ENCODE results near the gene MCRS1. TPM values are rescaled to one million over a fixed set of nuclear protein-coding genes. Genes with fewer than 3 reads are reported as not detected.
"Not testable (repeated sequence)": the region's sequence is repeated elsewhere in the genome, so short reads cannot be mapped to it uniquely, and the experiment has no call there.

Gene MCRS1
- total and polyA plus RNA-seq, 4 donors, result 35.6 to 55.8 (median 49.0) TPM

DNA sequence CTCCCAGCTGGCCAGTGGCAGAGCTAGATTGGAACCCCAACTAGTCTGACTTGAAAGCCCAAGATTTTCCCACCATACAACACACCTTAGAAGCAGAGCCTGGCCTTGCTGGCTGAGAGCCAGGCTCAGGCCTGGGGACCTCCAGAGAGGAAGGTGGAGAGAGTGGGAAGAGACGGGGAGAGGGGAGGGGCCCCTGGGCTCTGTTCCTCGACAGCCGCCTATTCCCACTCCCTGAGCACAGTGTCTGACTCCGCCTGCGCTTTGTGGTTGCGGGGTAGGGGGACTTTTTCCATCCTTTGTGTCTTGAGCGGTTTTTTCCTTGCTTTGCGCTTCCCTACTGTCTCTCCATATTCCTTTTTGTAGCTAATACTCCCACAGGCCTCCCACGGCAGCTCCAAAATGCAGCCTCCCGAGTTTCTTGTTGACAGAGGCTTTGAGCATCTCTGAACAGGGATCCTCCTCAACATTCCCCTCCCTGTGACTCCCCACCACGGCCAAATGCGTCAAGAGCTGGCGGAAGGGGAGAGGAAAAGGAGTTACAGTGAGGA lies 33.1 kb downstream of the MCRS1 start:
- Histone ChIP-seq H3K9me3 (ENCODE audit: control insufficient read depth in 4 of 4, insufficient read depth in 3 of 4, low read length in 3 of 4) (no peaks in the 10 kb centered on the region), H3K4me3 (no peak overlapping the region), H3K27me3 (ENCODE audit: control insufficient read depth in 3 of 3, insufficient read depth in 3 of 3, low read length in 2 of 3) (peaks cover 0 to 40% (median 27%) of the 10 kb centered on the region in 3 donors), H3K27ac (ENCODE audit: low read depth in 1 of 2, low read length in 1 of 2) (no peak overlapping the region), H3K4me1 (ENCODE audit: control insufficient read depth in 5 of 5, insufficient read depth in 5 of 5, low read length in 5 of 5) (peaks cover 0 to 18% (median 2%) of the 10 kb centered on the region in 5 donors), H3K36me3 (ENCODE audit: control insufficient read depth in 4 of 4, insufficient read depth in 4 of 4, low read length in 4 of 4) (no peaks in the 10 kb centered on the region), H3K9ac (ENCODE audit: insufficient read depth in 1 of 2, low read length in 2 of 2) (no peak overlapping the region)
- 75 to 81% methylated on average over 13 of the region's 13 CpGs for WGBS, 2 donors
- TF ChIP-seq, protein P1, sequence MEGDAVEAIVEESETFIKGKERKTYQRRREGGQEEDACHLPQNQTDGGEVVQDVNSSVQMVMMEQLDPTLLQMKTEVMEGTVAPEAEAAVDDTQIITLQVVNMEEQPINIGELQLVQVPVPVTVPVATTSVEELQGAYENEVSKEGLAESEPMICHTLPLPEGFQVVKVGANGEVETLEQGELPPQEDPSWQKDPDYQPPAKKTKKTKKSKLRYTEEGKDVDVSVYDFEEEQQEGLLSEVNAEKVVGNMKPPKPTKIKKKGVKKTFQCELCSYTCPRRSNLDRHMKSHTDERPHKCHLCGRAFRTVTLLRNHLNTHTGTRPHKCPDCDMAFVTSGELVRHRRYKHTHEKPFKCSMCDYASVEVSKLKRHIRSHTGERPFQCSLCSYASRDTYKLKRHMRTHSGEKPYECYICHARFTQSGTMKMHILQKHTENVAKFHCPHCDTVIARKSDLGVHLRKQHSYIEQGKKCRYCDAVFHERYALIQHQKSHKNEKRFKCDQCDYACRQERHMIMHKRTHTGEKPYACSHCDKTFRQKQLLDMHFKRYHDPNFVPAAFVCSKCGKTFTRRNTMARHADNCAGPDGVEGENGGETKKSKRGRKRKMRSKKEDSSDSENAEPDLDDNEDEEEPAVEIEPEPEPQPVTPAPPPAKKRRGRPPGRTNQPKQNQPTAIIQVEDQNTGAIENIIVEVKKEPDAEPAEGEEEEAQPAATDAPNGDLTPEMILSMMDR (IDR thresholded peaks at IDR 0.05; ENCODE audit: control extremely low read depth, extremely low read depth), result no peak
- ATAC-seq (ENCODE audit: insufficient read depth, low FRiP score), result no peak
- DNase-seq, result no peak

DNA sequence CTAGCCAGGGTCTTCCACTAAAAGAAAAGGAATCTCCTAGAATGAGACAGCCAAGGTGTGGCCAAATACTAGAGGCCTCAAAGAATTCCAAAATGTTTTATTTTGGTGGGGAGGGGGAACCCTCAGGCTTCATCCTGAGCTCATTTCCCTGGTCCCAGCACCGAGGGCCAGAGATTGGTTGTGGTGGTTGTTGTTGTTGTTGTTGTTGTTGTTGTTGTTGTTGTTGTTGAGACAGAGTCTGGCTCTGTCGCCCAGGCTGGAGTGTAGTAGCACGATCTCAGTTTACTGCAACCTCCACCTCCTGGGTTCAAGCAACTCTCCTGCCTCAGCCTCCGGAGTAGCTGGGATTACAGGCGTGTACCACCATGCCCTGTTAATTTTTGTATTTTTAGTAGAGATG lies 33.8 kb downstream of the MCRS1 start:
- H3K4me1 ChIP-seq (ENCODE audit: control insufficient read depth in 5 of 5, insufficient read depth in 5 of 5, low read length in 5 of 5), result peaks cover 0 to 12% (median 2%) of the 10 kb centered on the region in 5 donors
- H3K27me3 ChIP-seq (ENCODE audit: control insufficient read depth in 3 of 3, insufficient read depth in 3 of 3, low read length in 2 of 3), result peaks cover 0 to 35% (median 23%) of the 10 kb centered on the region in 3 donors
- not testable (repeated sequence) for ATAC-seq (ENCODE audit: insufficient read depth, low FRiP score); DNase-seq; H3K36me3 ChIP-seq (ENCODE audit: control insufficient read depth in 4 of 4, insufficient read depth in 4 of 4, low read length in 4 of 4); H3K9ac ChIP-seq (ENCODE audit: insufficient read depth in 1 of 2, low read length in 2 of 2); H3K27ac ChIP-seq (ENCODE audit: low read depth in 1 of 2, low read length in 1 of 2); H3K9me3 ChIP-seq (ENCODE audit: control insufficient read depth in 4 of 4, insufficient read depth in 3 of 4, low read length in 3 of 4); H3K4me3 ChIP-seq
- WGBS, 2 donors, result 80 to 95% methylated on average over 5 of the region's 5 CpGs

DNA sequence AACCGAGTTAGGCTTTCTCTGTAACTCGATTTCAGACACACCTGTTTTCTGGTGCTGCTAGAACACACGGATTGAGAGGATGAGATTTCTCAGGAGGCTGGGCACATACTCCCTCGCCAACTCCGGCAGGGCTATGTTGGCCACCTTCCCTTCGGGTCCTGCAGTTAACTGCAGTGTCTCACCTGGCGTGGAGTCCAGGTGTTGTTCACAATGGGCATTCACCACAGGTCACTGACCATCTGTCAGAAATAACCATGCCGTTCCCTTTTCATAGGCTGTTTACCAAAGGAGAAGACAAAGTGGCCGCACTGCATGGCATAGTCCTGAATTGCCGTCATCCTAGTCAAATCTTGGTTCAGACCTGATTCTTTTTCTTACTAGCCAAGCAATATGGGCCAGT lies 34.6 kb downstream of the MCRS1 start:
- TF ChIP-seq, protein P1 (IDR thresholded peaks at IDR 0.05; ENCODE audit: control extremely low read depth, extremely low read depth), result no peak
- 93 to 96% methylated on average over 10 of the region's 10 CpGs for WGBS, 2 donors
- DNase-seq (no peak), ATAC-seq (ENCODE audit: insufficient read depth, low FRiP score) (no peak)
- H3K9ac ChIP-seq (ENCODE audit: insufficient read depth in 1 of 2, low read length in 2 of 2), result no peak overlapping the region
- peaks cover 0 to 5% (median 0%) of the 10 kb centered on the region in 4 donors for H3K36me3 ChIP-seq (ENCODE audit: control insufficient read depth in 4 of 4, insufficient read depth in 4 of 4, low read length in 4 of 4)
- no peaks in the 10 kb centered on the region for H3K9me3 ChIP-seq (ENCODE audit: control insufficient read depth in 4 of 4, insufficient read depth in 3 of 4, low read length in 3 of 4)
- H3K27ac ChIP-seq (ENCODE audit: low read depth in 1 of 2, low read length in 1 of 2), result no peak overlapping the region
- H3K4me1 ChIP-seq (ENCODE audit: control insufficient read depth in 5 of 5, insufficient read depth in 5 of 5, low read length in 5 of 5), result peaks cover 0 to 11% (median 2%) of the 10 kb centered on the region in 5 donors
- H3K27me3 ChIP-seq (ENCODE audit: control insufficient read depth in 3 of 3, insufficient read depth in 3 of 3, low read length in 2 of 3), result peaks cover 0 to 32% (median 22%) of the 10 kb centered on the region in 3 donors
- H3K4me3 ChIP-seq, result no peak overlapping the region

DNA sequence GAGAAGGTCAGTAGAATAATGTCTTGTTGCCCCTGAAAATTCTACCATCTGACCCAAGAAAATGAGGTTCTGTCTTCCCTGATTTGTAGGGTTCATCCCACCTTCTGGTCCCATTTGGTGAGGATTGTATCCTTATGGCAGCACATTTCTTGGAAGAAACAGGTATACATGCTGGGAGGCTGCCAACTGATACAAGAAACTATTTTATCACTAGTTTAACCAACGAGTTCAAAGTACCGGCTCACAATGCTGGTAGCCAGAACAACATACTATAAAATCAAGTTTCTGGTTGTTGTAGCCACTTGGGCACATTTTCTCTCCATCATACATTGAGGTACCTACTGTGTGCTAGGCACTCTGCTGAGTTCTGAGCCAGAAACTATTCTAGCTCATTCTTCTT lies 36.2 kb downstream of the MCRS1 start:
- Histone ChIP-seq H3K4me3 (no peak overlapping the region), H3K27ac (ENCODE audit: low read depth in 1 of 2, low read length in 1 of 2) (no peak overlapping the region), H3K27me3 (ENCODE audit: control insufficient read depth in 3 of 3, insufficient read depth in 3 of 3, low read length in 2 of 3) (peaks cover 0 to 18% (median 8%) of the 10 kb centered on the region in 3 donors), H3K4me1 (ENCODE audit: control insufficient read depth in 5 of 5, insufficient read depth in 5 of 5, low read length in 5 of 5) (no peaks in the 10 kb centered on the region), H3K9ac (ENCODE audit: insufficient read depth in 1 of 2, low read length in 2 of 2) (no peak overlapping the region), H3K36me3 (ENCODE audit: control insufficient read depth in 4 of 4, insufficient read depth in 4 of 4, low read length in 4 of 4) (peaks cover 0 to 11% (median 3%) of the 10 kb centered on the region in 4 donors), H3K9me3 (ENCODE audit: control insufficient read depth in 4 of 4, insufficient read depth in 3 of 4, low read length in 3 of 4) (no peaks in the 10 kb centered on the region)
- ATAC-seq (ENCODE audit: insufficient read depth, low FRiP score), result no peak
- TF ChIP-seq, protein P1 (IDR thresholded peaks at IDR 0.05; ENCODE audit: control extremely low read depth, extremely low read depth), result no peak
- WGBS, 2 donors, result 64 to 80% methylated on average over 2 of the region's 2 CpGs
- DNase-seq, result no peak

All from lung (tissue), 12 donors.